HG03108 (cell line): ENCODE data around the gene MYO1B.
A peak's percentile ranks its signal among the peaks of the same experiment; 100 is the strongest.

Source experiments
- ATAC-seq: cut with Tn5 transposase; IDR thresholded peaks from one replicate; pipeline ENCODE4 v1.9.1; 2021; ENCODE audit warnings: moderate library complexity; ENCODE audit not compliant: unreplicated experiment

The MYO1B gene

DNA sequence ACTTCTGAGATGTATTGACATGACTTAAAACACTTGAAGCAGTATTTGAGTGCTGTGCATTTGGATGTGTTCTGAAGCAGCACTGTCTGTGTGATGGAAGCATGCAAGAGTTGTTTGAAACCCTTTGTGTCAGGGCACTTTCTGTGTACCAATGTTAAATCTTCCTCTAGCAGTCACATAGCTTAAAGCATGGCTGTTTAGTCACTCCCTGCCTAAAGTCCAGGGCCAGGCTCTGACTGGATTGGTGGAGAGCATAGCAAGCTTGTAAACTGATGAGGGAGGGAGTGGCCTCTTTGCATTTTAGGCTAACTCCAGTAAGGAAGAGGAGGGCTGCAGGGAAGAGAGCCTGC, 73.5 kb downstream of the MYO1B start:
- ATAC-seq = no peak

DNA sequence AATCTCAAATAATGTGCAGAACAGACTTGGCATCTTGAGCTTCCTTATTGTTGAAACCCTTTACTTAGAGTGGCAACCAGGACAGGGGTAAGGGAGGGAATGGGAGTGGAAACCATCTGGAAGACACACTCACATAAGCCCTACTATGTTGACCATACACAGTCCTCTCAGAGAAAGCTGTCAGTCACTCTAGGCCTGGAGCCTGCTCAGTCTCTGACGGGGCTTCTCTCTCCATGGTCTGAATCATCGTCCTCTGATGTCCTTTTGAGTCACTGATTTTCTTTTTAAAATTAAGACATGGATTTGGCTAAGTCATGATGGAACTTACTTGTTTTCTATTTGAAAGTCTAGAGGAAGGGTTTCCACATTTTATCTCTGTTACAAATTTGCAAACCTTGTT, 74.0 kb downstream of the MYO1B start:
- ATAC-seq = no peak

DNA sequence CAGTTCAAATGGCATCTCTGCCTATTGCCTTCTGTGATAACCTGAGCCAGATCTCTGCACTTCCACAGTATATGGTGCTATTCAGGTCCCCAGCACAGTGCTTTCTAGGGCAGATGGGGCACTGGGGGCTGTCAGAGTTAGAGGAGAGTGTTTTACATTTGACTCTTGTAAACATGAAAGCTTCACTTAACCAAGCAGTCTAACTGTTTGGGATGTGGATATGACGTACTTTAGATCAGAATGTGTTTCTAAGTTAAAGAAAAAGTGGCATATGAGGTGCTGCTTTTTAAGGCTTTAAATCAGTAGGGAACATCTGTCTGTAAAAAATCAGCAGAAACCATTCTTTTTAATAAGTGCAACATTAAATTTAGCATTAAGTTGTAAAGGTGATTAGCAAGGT, 75.7 kb downstream of the MYO1B start:
- ATAC-seq = no peak

DNA sequence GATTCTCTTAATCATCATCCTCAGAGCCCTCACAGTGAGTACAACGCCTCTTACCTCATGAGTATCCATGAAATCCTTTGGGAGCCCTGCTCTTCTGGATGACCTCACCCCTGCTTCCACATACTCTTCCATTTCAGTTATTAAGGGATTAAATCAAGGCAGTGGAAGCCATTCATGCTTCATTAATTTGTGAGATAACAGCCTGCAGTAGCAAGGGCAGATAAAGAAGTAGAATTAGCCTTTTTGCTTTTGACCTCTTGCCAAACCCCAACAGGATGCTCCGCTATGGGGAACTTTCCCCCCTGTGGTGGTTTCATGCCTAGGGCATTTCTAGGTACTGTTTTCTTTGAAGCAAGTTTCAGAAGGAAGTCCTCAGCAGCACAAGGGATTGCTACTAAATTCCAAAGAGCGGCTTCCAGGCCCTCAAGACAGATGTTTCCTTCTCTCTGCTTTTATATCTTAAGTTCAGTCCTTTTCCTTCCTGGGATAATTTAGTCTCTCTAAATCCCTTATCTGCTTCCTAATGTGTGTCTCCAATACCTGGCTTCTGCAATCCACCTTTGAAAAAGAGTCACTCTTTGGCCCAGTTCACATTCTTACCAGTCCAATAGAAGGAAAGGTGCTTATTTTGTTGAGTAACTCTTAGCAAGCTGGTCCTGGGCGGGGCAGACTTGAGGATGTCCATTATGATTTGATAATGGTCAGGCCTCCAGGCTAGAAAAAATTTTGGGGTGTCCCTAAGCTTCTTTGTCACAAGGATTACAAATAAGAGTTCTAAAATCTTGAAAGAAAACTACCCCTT, 76.9 kb downstream of the MYO1B start:
- ATAC-seq = peak; percentile 54

DNA sequence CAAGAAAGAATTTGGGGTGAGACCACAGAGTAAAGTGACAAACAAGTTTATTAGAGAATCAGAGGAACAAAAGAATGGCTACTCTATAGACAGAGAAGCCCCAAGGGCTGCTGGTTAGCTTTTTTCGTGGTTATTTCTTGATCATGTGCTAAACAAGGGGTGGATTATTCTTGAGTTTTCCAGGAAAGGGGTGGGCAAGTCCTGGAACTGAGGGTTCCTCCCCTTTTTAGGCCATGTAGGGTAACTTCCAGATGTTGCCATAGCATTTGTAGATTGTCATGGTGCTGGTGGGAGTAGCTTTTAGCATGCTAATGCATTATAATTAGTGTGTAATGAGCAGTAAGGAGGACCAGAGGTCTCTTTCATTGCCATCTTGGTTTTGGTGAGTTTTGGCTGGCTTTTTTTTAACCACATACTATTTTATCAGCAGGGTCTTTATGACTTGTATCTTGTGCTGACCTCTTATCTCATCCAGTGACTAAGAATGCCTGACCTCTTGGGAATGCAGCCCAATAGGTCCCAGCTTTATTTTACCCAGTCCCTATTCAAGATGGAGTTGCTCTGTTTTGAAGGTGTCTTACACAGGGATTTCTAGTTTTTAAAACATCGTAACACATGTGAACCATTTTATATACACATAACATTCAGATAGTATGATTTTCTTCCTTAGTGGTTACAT, 77.8 kb downstream of the MYO1B start:
- ATAC-seq = no peak

DNA sequence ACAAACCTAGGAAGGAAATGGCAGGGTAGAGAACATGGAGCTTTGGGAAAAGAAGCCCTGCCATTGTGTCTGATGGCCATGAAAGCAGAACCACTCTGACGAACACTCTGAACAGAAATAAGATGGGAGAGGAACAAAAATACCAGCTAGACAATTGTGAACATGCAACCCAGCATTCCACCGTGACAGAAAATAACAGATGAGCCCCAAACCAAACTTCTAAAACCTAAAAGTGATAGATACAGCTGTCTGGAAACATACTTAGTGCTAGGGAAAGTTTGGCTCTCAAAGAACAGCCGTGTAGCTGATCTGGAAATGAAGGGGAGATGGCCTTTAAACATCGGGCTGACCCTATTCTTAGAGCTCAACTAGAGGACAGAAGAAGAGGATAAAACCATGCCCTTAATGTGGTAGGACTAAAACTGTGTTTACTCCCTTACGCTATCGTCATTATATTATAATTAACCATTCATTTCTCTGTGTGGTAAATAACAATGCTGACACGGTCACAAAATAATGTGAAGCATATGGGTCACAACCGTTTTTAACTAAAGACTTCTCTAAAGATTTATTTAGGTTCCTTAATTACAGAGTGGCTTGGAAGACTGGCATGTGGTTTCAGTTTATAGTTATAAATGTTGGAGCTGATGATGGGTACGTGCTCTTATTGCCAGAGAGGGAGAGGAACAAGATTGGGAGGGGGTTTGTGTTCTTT, 80.6 kb downstream of the MYO1B start:
- no peak for ATAC-seq

DNA sequence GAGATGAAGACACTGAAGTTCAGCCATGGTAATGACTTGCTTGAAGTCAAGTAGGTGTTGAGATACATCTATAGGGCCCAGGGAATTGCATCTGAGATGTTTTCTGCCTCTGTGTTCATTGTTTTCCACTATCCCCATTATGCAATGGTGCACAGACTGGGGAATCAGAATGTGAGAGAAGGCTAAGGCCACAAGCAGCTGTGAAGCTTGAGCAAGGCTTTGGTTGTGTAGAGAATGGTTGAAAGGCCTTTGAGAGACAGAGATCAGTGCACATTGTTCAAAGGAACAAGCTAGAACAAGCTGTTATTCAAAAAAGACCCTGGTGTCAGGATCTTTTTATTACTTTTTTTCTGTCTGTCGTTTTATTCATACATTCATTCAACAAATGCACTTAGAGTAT, 82.3 kb downstream of the MYO1B start:
- ATAC-seq = no peak

DNA sequence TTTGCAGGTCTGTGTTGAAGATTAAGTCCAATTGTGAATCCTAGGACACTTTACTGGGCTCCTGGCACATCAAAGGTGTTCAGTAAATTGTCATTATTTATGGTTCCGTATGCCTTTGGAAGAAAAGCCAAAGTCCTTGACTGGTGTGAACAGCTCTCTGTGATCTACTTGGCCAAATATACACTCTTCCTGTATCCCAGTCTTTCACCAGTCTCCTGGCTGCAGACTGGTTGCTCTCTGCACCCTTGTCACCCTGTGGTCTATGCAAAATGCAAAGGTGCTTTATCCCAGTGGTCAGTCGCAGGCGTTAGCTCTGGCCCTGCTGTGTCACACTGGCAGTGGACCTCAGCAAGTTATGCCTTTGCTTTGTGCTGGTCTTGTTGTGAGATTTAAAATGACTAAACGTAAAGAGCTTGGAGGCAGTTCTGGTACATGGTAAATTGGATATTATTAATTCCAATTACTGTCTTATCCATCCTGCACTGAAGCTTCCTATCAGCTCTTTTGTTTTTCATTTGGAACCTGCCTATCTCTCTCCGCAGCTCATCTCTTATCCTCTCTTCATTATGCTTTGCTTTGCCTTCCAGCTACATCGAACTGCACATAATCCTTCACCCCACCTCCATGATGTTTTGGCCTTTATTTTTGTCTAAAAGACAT, 83.1 kb downstream of the MYO1B start:
- ATAC-seq = no peak

DNA sequence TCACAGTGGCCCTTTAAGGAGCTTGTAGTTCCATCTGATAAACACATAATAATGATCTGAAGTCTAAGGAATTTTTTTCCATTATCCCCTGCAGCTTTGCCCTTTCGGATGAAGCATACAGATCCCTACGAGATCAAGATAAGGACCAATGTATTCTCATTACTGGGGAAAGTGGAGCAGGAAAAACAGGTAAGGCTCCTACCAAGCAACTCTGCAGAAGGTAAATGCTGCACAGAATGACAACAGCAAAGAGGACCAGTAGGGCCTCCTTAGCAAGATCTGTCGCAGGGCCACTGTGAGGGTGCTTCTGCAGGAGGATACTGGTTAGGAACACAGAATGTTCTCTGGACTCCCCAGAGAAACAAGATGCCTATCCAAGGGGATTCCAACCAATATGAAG, 84.6 kb downstream of the MYO1B start:
- no peak for ATAC-seq

DNA sequence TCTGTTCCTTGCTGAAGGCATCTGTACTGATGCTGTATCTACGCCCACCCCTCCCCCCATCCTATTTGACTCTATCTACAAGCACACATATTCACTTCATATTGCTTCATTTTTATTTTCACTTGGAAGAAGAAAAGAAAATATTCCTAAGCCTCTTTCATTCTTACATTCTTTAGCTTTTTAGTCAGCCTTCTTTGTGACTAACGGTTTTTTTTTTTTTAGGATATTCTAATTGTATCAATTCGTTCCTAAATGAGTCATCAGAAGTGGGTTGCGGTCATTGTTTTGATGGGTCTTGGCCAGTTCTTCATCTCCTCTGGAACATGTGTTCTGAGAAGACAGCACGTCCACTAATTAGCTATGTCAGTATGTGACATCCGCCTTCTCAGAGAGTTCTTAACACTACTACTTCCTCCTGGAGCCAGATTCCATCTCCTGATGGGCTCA, 88.7 kb downstream of the MYO1B start:
- no peak for ATAC-seq

DNA sequence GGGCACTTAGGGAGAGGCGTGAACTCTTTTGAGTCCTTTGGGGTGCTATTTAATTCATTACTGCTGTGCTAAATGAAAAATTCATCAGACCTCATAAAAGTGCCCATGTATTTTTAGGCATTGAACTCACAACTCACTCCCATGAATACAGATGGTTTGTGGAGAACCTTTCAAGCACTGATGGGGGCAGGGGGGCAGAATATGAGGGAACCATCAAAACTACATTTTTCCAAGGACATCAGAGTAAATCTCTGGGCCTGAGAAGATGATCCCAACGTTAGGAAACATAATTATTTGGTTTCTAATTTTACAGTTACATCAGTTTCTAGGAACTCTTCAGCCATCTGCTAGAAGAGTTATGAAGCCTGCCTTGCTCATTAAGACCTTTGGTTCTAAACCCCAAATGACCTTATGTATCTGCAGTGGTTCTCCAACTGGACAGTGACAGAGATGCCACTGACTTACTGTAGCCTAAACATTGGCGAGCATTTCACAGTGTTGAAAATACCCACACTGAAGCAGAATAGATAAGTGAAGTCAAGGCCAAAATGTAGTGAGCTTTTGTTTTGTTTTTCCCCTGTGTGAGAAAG, 90.8 kb downstream of the MYO1B start:
- no peak for ATAC-seq

DNA sequence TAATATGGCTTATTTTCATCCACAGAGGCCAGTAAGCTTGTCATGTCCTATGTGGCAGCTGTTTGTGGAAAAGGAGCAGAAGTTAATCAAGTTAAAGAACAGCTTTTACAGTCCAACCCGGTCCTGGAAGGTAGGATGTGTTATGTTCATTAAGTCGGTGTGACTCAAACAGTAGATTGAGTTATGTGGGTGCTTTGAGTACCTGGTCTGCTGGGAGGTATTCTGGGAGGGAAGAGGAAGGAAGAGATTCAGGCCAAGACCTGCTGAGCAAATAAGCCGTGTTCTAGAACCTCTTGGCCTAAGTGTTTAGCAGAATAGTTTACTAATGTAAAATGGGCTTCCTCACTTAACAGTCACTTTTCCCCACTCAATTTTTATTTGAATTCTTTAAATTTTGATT, 96.2 kb downstream of the MYO1B start:
- ATAC-seq = no peak

DNA sequence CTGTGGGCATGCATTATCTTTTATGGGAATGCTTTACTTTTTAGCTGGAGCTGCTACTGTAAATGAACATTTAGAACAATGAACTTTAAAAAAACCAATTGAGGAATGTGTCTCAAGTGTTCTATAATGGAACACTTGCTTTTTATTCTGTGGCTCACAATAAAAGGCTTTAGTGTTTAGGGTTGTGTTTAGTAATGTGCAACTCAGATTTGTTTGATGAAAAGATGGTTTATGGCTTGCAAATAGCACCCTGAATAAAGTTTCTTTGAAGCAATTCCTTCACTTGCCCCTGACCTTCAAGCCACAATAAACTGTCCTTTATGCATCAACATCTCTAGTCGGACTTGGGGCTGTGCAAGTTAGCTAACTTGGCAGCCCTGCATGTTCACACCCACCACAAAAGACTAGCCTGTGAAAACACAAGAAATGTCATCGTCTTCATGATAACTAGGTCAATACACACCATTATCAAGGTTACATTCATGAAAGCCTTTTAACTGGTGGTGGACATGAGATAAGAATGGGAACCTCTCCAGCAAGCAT, 98.7 kb downstream of the MYO1B start:
- ATAC-seq = no peak

DNA sequence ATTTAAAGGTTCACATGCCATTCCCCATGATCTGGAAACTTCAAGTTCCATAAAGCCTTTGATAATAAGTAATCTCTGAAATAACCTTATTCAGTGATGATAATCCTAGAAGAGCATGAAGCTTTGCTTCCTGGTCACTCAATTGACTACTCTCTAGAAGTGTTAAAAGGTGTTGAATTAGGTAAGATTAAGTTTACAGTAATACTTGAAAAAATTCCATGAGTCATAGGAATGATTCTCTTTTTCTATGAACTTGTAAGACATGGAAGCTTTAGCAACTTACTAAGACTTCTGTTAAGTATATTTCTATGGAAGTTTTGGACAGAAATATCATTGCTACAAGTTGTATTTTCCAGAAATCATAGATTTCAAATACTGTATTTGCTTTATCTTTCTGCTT, 100.6 kb downstream of the MYO1B start:
- ATAC-seq = no peak

DNA sequence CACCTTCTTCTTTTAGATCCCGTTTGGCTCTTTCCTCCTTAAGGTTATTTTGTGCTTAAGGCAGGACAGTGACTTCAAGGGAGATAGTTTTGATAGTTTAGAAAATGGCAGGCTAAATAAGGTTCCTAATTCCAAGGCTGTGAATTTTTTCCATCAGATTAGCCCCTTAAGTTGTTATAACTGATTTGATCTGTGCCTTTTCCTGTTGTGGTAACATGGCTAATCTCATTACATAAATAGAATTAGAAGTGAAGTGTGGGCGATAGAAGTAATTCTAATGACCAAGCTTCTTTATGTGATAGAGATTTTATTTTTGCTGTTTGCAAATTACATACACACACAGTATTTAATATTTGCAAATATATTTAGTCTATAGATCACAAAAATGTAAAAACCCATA, 102.0 kb downstream of the MYO1B start:
- ATAC-seq = no peak

DNA sequence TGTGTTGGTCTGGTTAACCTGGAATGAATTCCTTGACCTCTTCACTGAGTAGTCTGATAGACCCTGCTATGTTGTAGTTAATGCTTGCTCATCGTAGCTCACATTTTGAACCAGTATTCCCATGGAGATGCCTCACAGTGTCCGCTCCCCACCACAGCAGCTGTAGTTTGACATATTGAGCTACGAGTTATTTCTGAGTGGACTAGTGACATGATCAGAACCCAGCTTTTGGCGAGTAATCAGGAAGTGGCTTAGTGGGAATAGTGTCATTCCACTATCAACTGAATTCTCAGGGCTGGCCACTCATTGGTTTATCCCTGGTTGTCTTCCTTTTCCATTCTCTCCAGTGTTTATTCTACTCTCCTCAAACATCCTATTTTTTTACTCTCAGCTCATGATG, 102.7 kb downstream of the MYO1B start:
- ATAC-seq = no peak

DNA sequence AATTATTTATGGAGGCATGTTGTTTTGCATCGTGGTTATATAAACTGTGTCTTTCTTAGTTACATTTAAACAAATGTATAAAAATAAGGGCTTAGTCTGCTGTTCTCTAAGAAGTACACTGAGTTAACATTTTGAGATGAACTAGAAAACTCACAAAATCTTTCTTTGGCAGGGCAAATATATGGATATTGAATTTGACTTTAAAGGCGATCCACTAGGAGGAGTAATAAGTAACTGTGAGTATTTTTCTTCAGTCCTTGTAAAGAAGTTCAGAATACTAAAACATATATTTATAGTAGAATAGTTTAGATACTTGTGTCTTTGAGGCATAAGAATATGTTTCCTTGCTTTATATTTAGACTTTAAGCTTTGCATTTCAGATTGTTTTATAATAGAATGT, 104.8 kb downstream of the MYO1B start:
- ATAC-seq = no peak

DNA sequence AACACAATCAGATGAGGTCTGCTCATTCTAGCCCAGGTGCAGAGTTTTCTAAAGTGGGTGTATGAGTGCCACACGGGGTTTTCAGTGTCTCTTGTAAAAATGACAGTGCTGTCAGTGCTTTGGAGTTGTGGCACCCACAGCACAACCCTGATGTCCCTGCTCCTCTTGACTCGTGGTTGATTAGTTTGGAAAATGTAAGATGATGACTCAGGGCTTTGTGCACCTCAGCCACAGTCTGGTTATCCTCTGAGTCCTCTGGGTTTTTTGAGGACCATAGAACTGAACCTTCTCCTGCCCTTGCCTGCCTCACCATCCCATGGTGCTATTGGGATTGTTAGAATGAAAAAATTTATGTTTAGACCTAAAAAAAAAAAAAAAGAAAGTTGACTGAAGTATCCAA, 105.6 kb downstream of the MYO1B start:
- no peak for ATAC-seq

DNA sequence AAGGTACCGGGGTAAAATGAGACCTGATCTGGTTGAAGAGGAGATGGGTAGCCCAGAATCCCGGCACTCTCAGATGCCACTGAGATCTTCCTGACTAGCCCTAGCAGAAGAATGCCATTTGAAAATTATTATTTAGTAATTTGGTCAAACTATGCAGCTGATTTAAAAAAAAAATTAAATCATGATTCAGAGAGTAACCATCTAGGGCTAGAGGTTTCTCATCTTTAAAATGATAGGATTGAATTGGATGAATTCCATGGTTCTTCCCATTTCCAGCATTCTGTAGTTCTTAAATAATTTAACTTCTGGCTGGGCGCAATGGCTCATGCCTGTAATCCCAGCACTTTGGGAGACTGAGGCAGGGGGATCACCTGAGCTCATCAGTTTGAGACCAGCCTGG, 106.1 kb downstream of the MYO1B start:
- ATAC-seq = no peak

DNA sequence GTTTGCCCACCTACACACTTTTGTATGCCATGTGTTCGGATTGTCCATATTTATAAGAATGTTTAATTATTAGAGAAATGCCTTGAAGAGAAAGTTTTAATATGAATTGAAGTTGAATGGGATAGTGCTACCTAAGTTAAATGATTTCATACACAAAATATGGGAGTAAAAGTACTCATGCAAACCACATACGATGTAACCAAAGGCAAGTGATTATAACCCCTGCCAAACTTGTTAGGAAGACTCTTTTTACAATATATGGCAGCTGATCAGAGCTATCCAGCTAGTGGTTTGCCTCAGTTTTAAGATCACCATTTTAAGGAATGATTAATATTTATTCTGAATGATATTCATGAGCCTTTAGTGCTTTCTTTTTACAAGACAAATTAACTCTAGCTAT, 106.7 kb downstream of the MYO1B start:
- ATAC-seq = no peak

DNA sequence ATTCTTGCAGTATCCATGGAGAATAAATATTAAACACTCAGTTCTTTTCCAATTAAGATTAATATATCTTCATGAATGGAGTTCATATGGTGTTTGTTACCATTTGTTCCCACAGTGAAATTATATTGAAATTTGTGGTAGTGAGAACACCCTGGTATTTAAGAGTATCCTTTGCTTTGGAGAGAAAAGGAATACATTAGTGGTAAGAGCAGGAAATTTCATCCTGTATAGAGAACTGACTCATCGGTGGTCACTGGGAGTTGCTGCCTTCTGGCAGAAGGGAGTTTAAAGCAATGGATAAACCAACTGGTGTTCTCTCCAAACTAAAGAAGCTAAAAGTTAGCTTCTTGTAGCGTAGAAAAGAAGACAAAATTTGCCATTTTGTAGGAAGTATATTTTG, 107.3 kb downstream of the MYO1B start:
- ATAC-seq = no peak
